ENCODE measurements around the gene LEMD2. TPM values are rescaled to one million over a fixed set of nuclear protein-coding genes. Genes with fewer than 3 reads are reported as not detected.

Gene LEMD2
- total and polyA plus RNA-seq, 9 of the 15 experiments (the other 6 are each of a cell fraction or from before 2014, with no cell fraction given), result 0.32 to 46.3 (median 30.8) TPM

DNA sequence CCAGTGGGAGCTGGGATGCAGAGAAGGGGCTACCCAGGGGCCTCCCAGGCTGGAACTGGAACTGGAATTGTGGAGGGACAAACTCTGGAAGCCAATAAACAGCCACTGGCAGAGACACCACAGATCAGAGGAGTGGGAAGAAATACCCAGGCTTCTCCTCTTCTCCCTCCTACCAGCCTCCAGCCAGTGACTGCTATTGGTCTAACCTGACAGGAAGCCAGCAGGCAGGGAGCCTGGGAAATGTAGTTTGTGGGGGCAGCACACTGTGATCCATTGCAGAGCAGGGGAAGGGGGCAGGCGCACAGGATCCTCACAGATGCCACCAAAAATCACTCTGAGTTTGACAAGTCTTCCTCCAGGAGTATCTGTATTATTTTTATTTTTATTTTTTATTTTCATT is 26.9 kb upstream of the LEMD2 start (continued):
- TF ChIP-seq, protein P1, sequence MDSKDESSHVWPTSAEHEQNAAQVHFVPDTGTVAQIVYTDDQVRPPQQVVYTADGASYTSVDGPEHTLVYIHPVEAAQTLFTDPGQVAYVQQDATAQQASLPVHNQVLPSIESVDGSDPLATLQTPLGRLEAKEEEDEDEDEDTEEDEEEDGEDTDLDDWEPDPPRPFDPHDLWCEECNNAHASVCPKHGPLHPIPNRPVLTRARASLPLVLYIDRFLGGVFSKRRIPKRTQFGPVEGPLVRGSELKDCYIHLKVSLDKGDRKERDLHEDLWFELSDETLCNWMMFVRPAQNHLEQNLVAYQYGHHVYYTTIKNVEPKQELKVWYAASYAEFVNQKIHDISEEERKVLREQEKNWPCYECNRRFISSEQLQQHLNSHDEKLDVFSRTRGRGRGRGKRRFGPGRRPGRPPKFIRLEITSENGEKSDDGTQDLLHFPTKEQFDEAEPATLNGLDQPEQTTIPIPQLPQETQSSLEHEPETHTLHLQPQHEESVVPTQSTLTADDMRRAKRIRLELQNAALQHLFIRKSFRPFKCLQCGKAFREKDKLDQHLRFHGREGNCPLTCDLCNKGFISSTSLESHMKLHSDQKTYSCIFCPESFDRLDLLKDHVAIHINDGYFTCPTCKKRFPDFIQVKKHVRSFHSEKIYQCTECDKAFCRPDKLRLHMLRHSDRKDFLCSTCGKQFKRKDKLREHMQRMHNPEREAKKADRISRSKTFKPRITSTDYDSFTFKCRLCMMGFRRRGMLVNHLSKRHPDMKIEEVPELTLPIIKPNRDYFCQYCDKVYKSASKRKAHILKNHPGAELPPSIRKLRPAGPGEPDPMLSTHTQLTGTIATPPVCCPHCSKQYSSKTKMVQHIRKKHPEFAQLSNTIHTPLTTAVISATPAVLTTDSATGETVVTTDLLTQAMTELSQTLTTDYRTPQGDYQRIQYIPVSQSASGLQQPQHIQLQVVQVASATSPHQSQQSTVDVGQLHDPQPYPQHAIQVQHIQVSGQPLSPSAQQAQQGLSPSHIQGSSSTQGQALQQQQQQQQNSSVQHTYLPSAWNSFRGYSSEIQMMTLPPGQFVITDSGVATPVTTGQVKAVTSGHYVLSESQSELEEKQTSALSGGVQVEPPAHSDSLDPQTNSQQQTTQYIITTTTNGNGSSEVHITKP (IDR thresholded peaks at IDR 0.05; ENCODE audit: partially characterized antibody), result no peak
- TF ChIP-seq SRSF9 (IDR thresholded peaks at IDR 0.05; ENCODE audit: borderline replicate concordance, low read depth, low read length) (no peak), AFF1 (IDR thresholded peaks at IDR 0.05; ENCODE audit: low read depth in 1 of 2, partially characterized antibody in 2 of 2) (peak in 1 of 2 experiments; percentile 91), MAZ (CRISPR knock-in tag; conservative IDR thresholded peaks at IDR 0.05 in 1 of 2, IDR thresholded peaks at IDR 0.05 in 1 of 2) (no peak), MEF2D (tag; conservative IDR thresholded peaks at IDR 0.05; ENCODE audit: low read depth) (no peak), KLF6 (CRISPR knock-in tag; IDR thresholded peaks at IDR 0.05; ENCODE audit: borderline replicate concordance) (no peak), DEAF1 (CRISPR knock-in tag; IDR thresholded peaks at IDR 0.05) (no peak), SIX5 (IDR thresholded peaks at IDR 0.05; ENCODE audit: borderline replicate concordance in 1 of 2, insufficient read depth in 1 of 2, low read depth in 1 of 2, low read length in 2 of 2) (peak; percentile 76 to 84), CBFA2T3 (IDR thresholded peaks at IDR 0.05) (no peak)
- TF ChIP-seq, protein P2, sequence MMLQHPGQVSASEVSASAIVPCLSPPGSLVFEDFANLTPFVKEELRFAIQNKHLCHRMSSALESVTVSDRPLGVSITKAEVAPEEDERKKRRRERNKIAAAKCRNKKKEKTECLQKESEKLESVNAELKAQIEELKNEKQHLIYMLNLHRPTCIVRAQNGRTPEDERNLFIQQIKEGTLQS (IDR thresholded peaks at IDR 0.05), result no peak
- TF ChIP-seq, protein P2 (CRISPR knock-in tag; conservative IDR thresholded peaks at IDR 0.05), result no peak

Data from K562 (cell line).